ENCODE results near the gene HOMER3. TPM values are rescaled to one million over a fixed set of nuclear protein-coding genes. Genes with fewer than 3 reads are reported as not detected.
A peak's percentile ranks its signal among the peaks of the same experiment; 100 is the strongest.
"Not testable (repeated sequence)": the region's sequence is repeated elsewhere in the genome, so short reads cannot be mapped to it uniquely, and the experiment has no call there.

The HOMER3 gene
- total and polyA plus RNA-seq, 2 experiments from 2014 or later: 47.0 to 62.7 TPM

GRCh38 chr19:18903156-18904037 is 37.6 kb downstream of the HOMER3 start:
- Histone ChIP-seq H3K4me1 (ENCODE audit: low read depth) (no peaks in the 10 kb centered on the region), H3K27ac (no peak overlapping the region), H3K27me3 (no peaks in the 10 kb centered on the region), H3K9me3 (ENCODE audit: low read depth) (no peaks in the 10 kb centered on the region), H3K36me3 (peaks cover 3% of the 10 kb centered on the region), H3K4me3 (no peak overlapping the region)
- no peak for TF ChIP-seq CTCF (IDR thresholded peaks at IDR 0.05; ENCODE audit: low read depth, low read length)
- no peak for DNase-seq (ENCODE audit: low read depth in 1 of 2, low spot score in 1 of 2)

- not testable (repeated sequence) for DNase-seq (ENCODE audit: low read depth in 1 of 2, low spot score in 1 of 2); H3K4me3 ChIP-seq; H3K36me3 ChIP-seq; H3K27ac ChIP-seq; H3K27me3 ChIP-seq; H3K9me3 ChIP-seq (ENCODE audit: low read depth); H3K4me1 ChIP-seq (ENCODE audit: low read depth)
These were observed 38.5 kb downstream of the HOMER3 start for GRCh38 chr19:18902519-18902918.

- Histone ChIP-seq H3K27ac (no peak overlapping the region), H3K4me3 (no peak overlapping the region), H3K36me3 (no peaks in the 10 kb centered on the region), H3K9me3 (ENCODE audit: low read depth) (no peaks in the 10 kb centered on the region), H3K4me1 (ENCODE audit: low read depth) (no peaks in the 10 kb centered on the region), H3K27me3 (no peaks in the 10 kb centered on the region)
- DNase-seq (ENCODE audit: low read depth in 1 of 2, low spot score in 1 of 2): no peak
- no peak for TF ChIP-seq CTCF (IDR thresholded peaks at IDR 0.05; ENCODE audit: low read depth, low read length)
These were observed 39.5 kb downstream of the HOMER3 start for GRCh38 chr19:18901491-18901890.

- no peak overlapping the region for H3K4me3 ChIP-seq
These were observed 40.1 kb downstream of the HOMER3 start for GRCh38 chr19:18900700-18901481.

GRCh38 chr19:18899624-18900560 is 41.1 kb downstream of the HOMER3 start:
- no peak overlapping the region for H3K4me3 ChIP-seq
- H3K36me3 ChIP-seq: no peaks in the 10 kb centered on the region
- no peak for TF ChIP-seq CTCF (IDR thresholded peaks at IDR 0.05; ENCODE audit: low read depth, low read length)
- no peak for DNase-seq (ENCODE audit: low read depth in 1 of 2, low spot score in 1 of 2)
- H3K27me3 ChIP-seq: no peaks in the 10 kb centered on the region
- H3K27ac ChIP-seq: peak overlapping the region; percentile 46
- H3K4me1 ChIP-seq (ENCODE audit: low read depth): no peaks in the 10 kb centered on the region
- H3K9me3 ChIP-seq (ENCODE audit: low read depth): no peaks in the 10 kb centered on the region

More at GRCh38 chr19:18900700-18901481, 40.1 kb downstream of the HOMER3 start:
- H3K9me3 ChIP-seq (ENCODE audit: low read depth): no peaks in the 10 kb centered on the region
- no peak for DNase-seq (ENCODE audit: low read depth in 1 of 2, low spot score in 1 of 2)
- H3K27ac ChIP-seq: no peak overlapping the region
- H3K4me1 ChIP-seq (ENCODE audit: low read depth): no peaks in the 10 kb centered on the region
- H3K36me3 ChIP-seq: no peaks in the 10 kb centered on the region
- no peak for TF ChIP-seq CTCF (IDR thresholded peaks at IDR 0.05; ENCODE audit: low read depth, low read length)
- no peaks in the 10 kb centered on the region for H3K27me3 ChIP-seq
